ENCODE data around the gene NOSTRIN. TPM values are rescaled to one million over a fixed set of nuclear protein-coding genes. Genes with fewer than 3 reads are reported as not detected.

NOSTRIN gene
- total RNA-seq, 1 experiment from 2014 or later = 9.8 TPM

GRCh38 chr2:168802859-168803725 is 655 bp downstream of the NOSTRIN start:
- Histone ChIP-seq H3K9me3 (no peaks in the 10 kb centered on the region), H3K4me3 (ENCODE audit: low read depth, low read length) (peak overlapping the region; percentile 29), H3K36me3 (ENCODE audit: control insufficient read depth, insufficient read depth, low read length) (no peaks in the 10 kb centered on the region), H3K27me3 (replicated peaks; ENCODE audit: control insufficient read depth, insufficient read depth, low read length) (no peaks in the 10 kb centered on the region), H3K4me1 (peaks cover 40% of the 10 kb centered on the region)
- Mint-ChIP-seq H3K4me3 (ENCODE audit: unreplicated experiment) (peak overlapping the region; percentile 71), H3K36me3 (ENCODE audit: insufficient read depth, unreplicated experiment) (no peaks in the 10 kb centered on the region), H3K27me3 (ENCODE audit: insufficient read depth, unreplicated experiment) (no peaks in the 10 kb centered on the region), H3K27ac (ENCODE audit: unreplicated experiment) (peak overlapping the region; percentile 96), H3K4me1 (ENCODE audit: low read depth, unreplicated experiment) (peaks cover 33% of the 10 kb centered on the region), H3K9me3 (ENCODE audit: unreplicated experiment) (no peaks in the 10 kb centered on the region)
- no peak for TF ChIP-seq CTCF (IDR thresholded peaks at IDR 0.05; ENCODE audit: insufficient read depth in 1 of 2, low read depth in 1 of 2, low read length in 1 of 2, severe bottlenecking in 1 of 2, unreplicated experiment in 1 of 2)
- peak in 1 of 2 experiments; percentile 19 for DNase-seq
- ChIA-PET POLR2A (no interaction called here), CTCF (interaction anchor here (0.6 to 1.7 kb wide), 3 partner anchors 29 to 337 kb away, joined by 3 to 6 read pairs (median 3); no protein-coding TSS in a partner anchor)
- intact Hi-C loops (cut with micrococcal nuclease; ENCODE audit: unreplicated experiment) = loop anchor here (1.0 to 2.0 kb wide), 2 partner anchors 30 to 97 kb away; no protein-coding TSS in a partner anchor
- BruUV-seq (replicated peaks) = TSS peak; percentile 85

GRCh38 chr2:168804214-168804613 is 1.8 kb downstream of the NOSTRIN start:
- Histone ChIP-seq H3K9me3 (no peaks in the 10 kb centered on the region), H3K27me3 (replicated peaks; ENCODE audit: control insufficient read depth, insufficient read depth, low read length) (no peaks in the 10 kb centered on the region), H3K4me3 (ENCODE audit: low read depth, low read length) (no peak overlapping the region), H3K4me1 (peaks cover 29% of the 10 kb centered on the region), H3K36me3 (ENCODE audit: control insufficient read depth, insufficient read depth, low read length) (no peaks in the 10 kb centered on the region)
- no peak for TF ChIP-seq CTCF (IDR thresholded peaks at IDR 0.05; ENCODE audit: insufficient read depth in 1 of 2, low read depth in 1 of 2, low read length in 1 of 2, severe bottlenecking in 1 of 2, unreplicated experiment in 1 of 2)
- no peaks in the 10 kb centered on the region for H3K27me3 Mint-ChIP-seq (ENCODE audit: insufficient read depth, unreplicated experiment)
- H3K4me3 Mint-ChIP-seq (ENCODE audit: unreplicated experiment) = peak overlapping the region; percentile 71
- H3K4me1 Mint-ChIP-seq (ENCODE audit: low read depth, unreplicated experiment) = peaks cover 30% of the 10 kb centered on the region
- no TSS peak for BruUV-seq (replicated peaks)
- CTCF ChIA-PET = no interaction called here
- intact Hi-C loops (cut with micrococcal nuclease; ENCODE audit: unreplicated experiment) = no loop called here
- no peak for DNase-seq
- POLR2A ChIA-PET = no interaction called here
- no peaks in the 10 kb centered on the region for H3K36me3 Mint-ChIP-seq (ENCODE audit: insufficient read depth, unreplicated experiment)
- H3K9me3 Mint-ChIP-seq (ENCODE audit: unreplicated experiment) = no peaks in the 10 kb centered on the region
- H3K27ac Mint-ChIP-seq (ENCODE audit: unreplicated experiment) = peak overlapping the region; percentile 96

GRCh38 chr2:168805615-168806014 is 3.2 kb downstream of the NOSTRIN start:
- no peaks in the 10 kb centered on the region for H3K27me3 Mint-ChIP-seq (ENCODE audit: insufficient read depth, unreplicated experiment)
- no peaks in the 10 kb centered on the region for H3K36me3 Mint-ChIP-seq (ENCODE audit: insufficient read depth, unreplicated experiment)
- Histone ChIP-seq H3K9me3 (no peaks in the 10 kb centered on the region), H3K4me1 (peaks cover 28% of the 10 kb centered on the region), H3K36me3 (ENCODE audit: control insufficient read depth, insufficient read depth, low read length) (no peaks in the 10 kb centered on the region), H3K27me3 (replicated peaks; ENCODE audit: control insufficient read depth, insufficient read depth, low read length) (no peaks in the 10 kb centered on the region), H3K4me3 (ENCODE audit: low read depth, low read length) (no peak overlapping the region)
- no peak overlapping the region for H3K4me3 Mint-ChIP-seq (ENCODE audit: unreplicated experiment)
- no peak for DNase-seq
- intact Hi-C loops (cut with micrococcal nuclease; ENCODE audit: unreplicated experiment) = no loop called here
- no peak overlapping the region for H3K27ac Mint-ChIP-seq (ENCODE audit: unreplicated experiment)
- CTCF ChIA-PET = no interaction called here
- POLR2A ChIA-PET = no interaction called here
- no peaks in the 10 kb centered on the region for H3K9me3 Mint-ChIP-seq (ENCODE audit: unreplicated experiment)
- peaks cover 30% of the 10 kb centered on the region for H3K4me1 Mint-ChIP-seq (ENCODE audit: low read depth, unreplicated experiment)
- no TSS peak for BruUV-seq (replicated peaks)
- no peak for TF ChIP-seq CTCF (IDR thresholded peaks at IDR 0.05; ENCODE audit: insufficient read depth in 1 of 2, low read depth in 1 of 2, low read length in 1 of 2, severe bottlenecking in 1 of 2, unreplicated experiment in 1 of 2)
